Endodermal cell (in vitro differentiated cells): Measurements from ENCODE around the gene EYS. TPM values are rescaled to one million over a fixed set of nuclear protein-coding genes. Genes with fewer than 3 reads are reported as not detected.

Source experiments
- DNase-seq: peaks from one replicate; pipeline ENCODE4 v3.0.0-alpha.2; 2017
- H3K27ac ChIP-seq: 2 replicates; pipeline ENCODE4 v1.5.1; 2013; ENCODE audit warnings: mild to moderate bottlenecking, low read depth, low read length, moderate library complexity
- H3K27me3 ChIP-seq: 2 replicates; pipeline ENCODE4 v1.6.1; 2013; ENCODE audit warnings: mild to moderate bottlenecking, low read length, moderate library complexity; ENCODE audit not compliant: insufficient read depth, control insufficient read depth, poor library complexity, severe bottlenecking
- H3K36me3 ChIP-seq: 2 replicates; pipeline ENCODE4 v1.7.0; 2013; ENCODE audit warnings: mild to moderate bottlenecking, low read length, moderate library complexity; ENCODE audit not compliant: control insufficient read depth, insufficient read depth
- H3K4me1 ChIP-seq: one replicate; pipeline ENCODE4 v1.7.0; 2013; ENCODE audit warnings: low read length; ENCODE audit not compliant: control insufficient read depth, insufficient read depth
- H3K4me3 ChIP-seq: 2 replicates; pipeline ENCODE4 v1.5.1; 2013; ENCODE audit warnings: mild to moderate bottlenecking, low read length, moderate library complexity
- H3K9ac ChIP-seq: 2 replicates; pipeline ENCODE4 v1.6.1; 2013; ENCODE audit warnings: mild to moderate bottlenecking, low read length, moderate library complexity; ENCODE audit not compliant: poor library complexity, severe bottlenecking; ENCODE audit errors: extremely low read depth
- H3K9me3 ChIP-seq: 2 replicates; pipeline ENCODE4 v1.6.1; 2013; ENCODE audit warnings: mild to moderate bottlenecking, low read length, moderate library complexity; ENCODE audit not compliant: control insufficient read depth
- H3K27ac Mint-ChIP-seq: 2 replicates; pipeline ENCODE4 v1.8.0; 2020; ENCODE audit warnings: mixed read lengths
- H3K27me3 Mint-ChIP-seq: 2 replicates; pipeline ENCODE4 v1.8.0; 2021; ENCODE audit warnings: mild to moderate bottlenecking, mixed read lengths; ENCODE audit not compliant: insufficient read depth
- H3K36me3 Mint-ChIP-seq: 2 replicates; pipeline ENCODE4 v1.8.0; 2020; ENCODE audit warnings: low read depth, mixed read lengths
- H3K4me1 Mint-ChIP-seq: 2 replicates; pipeline ENCODE4 v1.8.0; 2020; ENCODE audit warnings: mixed read lengths
- H3K4me3 Mint-ChIP-seq: 2 replicates; pipeline ENCODE4 v1.8.0; 2020; ENCODE audit warnings: mild to moderate bottlenecking, moderate library complexity, mixed read lengths
- H3K9me3 Mint-ChIP-seq: 2 replicates; pipeline ENCODE4 v1.8.0; 2020; ENCODE audit warnings: mild to moderate bottlenecking, mixed read lengths
- WGBS, 2 experiments: methylation state at CpG; one replicate each; pipeline versions ENCODE4 v1.1.5 to v1.1.7; 2013; ENCODE audit warnings: missing lambda C conversion rate in 2 of 2, mixed read lengths in 1 of 2; ENCODE audit not compliant: insufficient coverage in 1 of 2, insufficient read length in 1 of 2; 5-methylcytosine and 5-hydroxymethylcytosine counted together
- total RNA-seq, 2 donors: library from RNA; stranded (reverse); fragmentation: NEBNext Ultra II Directional in 1 of 2; extraction: Animal tissue kit (Norgen Biotek cat#: 25700) in 1 of 2; gene quantifications; 2 replicates in 1 of 2; 3 replicates in 1 of 2; pipeline ENCODE4 v1.2.1, GENCODE V29; 2021
- TF ChIP-seq, protein P1 (sequence below): fragments of 200-600 bp; sonication (generic); conservative IDR thresholded peaks from 2 replicates; pipeline ENCODE4 v1.5.0; 2021; ENCODE audit warnings: antibody characterized with exemption, mild to moderate bottlenecking

Gene EYS
- total RNA-seq, 2 donors from 2014 or later = 0.31 to 0.70 TPM

DNA sequence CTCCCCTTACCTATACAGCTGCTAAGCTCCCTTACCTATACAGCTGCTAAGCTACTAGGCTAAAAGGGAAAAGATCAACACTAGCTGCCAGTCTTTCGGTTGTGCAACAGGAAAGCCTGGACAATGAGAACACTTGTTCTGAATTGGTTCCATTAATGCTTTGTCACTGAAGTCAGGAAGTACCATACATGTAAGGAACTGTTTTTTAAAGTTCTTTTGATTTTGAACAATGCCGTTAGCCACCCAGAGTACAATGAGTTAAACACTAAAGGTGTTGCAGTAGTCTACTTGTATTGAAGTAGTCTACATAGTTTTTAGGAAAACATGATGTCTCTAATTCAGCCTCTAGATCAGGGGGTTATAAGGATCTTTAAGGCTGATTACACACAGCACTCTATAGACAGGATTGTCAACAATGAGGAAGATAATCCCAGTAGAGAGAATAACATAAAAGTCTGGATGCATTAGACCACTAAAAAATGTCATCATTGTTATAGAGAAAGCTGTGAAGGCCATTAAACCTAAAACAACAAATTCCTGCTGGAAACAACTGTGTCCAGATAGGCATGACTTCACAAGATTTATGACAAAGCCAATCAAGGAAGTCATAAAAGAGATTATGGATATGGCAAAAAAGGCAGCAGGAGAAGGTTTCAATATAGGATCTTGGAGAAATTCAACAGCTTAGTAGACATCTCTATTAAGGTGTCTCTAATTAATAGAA lies 1765.1 kb downstream of the EYS start:
- Mint-ChIP-seq H3K36me3 (no peaks in the 10 kb centered on the region), H3K27me3 (no peaks in the 10 kb centered on the region), H3K4me3 (no peak overlapping the region), H3K9me3 (no peaks in the 10 kb centered on the region), H3K4me1 (peaks cover 2% of the 10 kb centered on the region), H3K27ac (no peak overlapping the region)
- 92 to 94% methylated on average over 2 of the region's 2 CpGs for WGBS, 2 experiments
- Histone ChIP-seq H3K27ac (no peak overlapping the region), H3K9ac (no peak overlapping the region), H3K4me1 (no peaks in the 10 kb centered on the region), H3K9me3 (no peaks in the 10 kb centered on the region), H3K27me3 (no peaks in the 10 kb centered on the region), H3K36me3 (no peaks in the 10 kb centered on the region), H3K4me3 (no peak overlapping the region)
- DNase-seq = no peak
- TF ChIP-seq, protein P1, sequence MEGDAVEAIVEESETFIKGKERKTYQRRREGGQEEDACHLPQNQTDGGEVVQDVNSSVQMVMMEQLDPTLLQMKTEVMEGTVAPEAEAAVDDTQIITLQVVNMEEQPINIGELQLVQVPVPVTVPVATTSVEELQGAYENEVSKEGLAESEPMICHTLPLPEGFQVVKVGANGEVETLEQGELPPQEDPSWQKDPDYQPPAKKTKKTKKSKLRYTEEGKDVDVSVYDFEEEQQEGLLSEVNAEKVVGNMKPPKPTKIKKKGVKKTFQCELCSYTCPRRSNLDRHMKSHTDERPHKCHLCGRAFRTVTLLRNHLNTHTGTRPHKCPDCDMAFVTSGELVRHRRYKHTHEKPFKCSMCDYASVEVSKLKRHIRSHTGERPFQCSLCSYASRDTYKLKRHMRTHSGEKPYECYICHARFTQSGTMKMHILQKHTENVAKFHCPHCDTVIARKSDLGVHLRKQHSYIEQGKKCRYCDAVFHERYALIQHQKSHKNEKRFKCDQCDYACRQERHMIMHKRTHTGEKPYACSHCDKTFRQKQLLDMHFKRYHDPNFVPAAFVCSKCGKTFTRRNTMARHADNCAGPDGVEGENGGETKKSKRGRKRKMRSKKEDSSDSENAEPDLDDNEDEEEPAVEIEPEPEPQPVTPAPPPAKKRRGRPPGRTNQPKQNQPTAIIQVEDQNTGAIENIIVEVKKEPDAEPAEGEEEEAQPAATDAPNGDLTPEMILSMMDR = no peak

DNA sequence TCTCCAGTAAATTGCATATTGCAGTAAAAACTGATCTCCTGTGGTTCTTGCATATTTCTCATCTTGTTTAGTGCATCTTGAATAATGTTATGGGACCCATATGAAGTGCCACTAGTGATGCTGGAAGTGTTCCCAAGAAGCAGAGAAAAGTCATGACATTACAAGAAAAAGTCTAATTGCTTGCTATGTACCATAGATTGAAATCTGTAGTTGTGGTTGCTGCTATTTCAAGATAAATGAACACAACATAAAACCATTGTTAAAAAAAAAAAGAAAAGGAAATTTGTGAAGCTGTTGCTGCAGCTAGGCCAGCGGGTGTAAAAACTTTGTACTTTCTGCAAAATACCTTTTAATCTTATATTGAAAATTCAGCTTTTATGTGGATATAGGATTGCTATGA lies 1767.0 kb downstream of the EYS start:
- peaks cover 2% of the 10 kb centered on the region for H3K4me1 Mint-ChIP-seq
- H3K9me3 Mint-ChIP-seq = no peaks in the 10 kb centered on the region
- H3K4me1 ChIP-seq = no peaks in the 10 kb centered on the region
- no CpG with 5 or more reads among the region's 1 CpG for WGBS, 2 experiments
- no peaks in the 10 kb centered on the region for H3K27me3 Mint-ChIP-seq
- H3K27ac ChIP-seq = no peak overlapping the region
- no peak overlapping the region for H3K4me3 ChIP-seq
- H3K9me3 ChIP-seq = no peaks in the 10 kb centered on the region
- H3K4me3 Mint-ChIP-seq = no peak overlapping the region
- H3K36me3 Mint-ChIP-seq = no peaks in the 10 kb centered on the region
- no peaks in the 10 kb centered on the region for H3K36me3 ChIP-seq
- TF ChIP-seq, protein P1 = no peak
- no peak overlapping the region for H3K9ac ChIP-seq
- DNase-seq = no peak
- H3K27me3 ChIP-seq = no peaks in the 10 kb centered on the region
- H3K27ac Mint-ChIP-seq = no peak overlapping the region

DNA sequence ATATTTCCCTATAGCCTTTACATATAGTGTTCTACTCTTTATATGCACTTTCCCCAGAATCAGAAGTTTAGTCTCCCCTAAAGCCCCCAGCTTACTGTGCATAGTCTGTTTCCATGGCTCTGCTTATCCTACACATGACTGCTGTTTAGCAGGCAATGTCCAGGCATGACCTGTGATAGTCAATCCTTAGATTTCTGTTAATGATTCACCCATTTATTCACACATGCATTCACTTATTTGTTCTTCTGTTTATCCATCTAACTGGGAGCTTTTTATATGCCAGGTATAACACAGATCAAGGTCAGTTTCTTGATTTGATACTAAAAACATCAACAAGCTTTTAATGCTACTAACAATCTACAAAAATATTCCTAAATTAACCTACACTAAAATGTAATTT lies 1770.6 kb downstream of the EYS start:
- H3K27ac ChIP-seq = no peak overlapping the region
- Mint-ChIP-seq H3K4me1 (no peaks in the 10 kb centered on the region), H3K27ac (no peak overlapping the region), H3K4me3 (no peak overlapping the region), H3K9me3 (no peaks in the 10 kb centered on the region), H3K27me3 (no peaks in the 10 kb centered on the region), H3K36me3 (no peaks in the 10 kb centered on the region)
- TF ChIP-seq, protein P1 = no peak
- H3K36me3 ChIP-seq = no peaks in the 10 kb centered on the region
- no peaks in the 10 kb centered on the region for H3K27me3 ChIP-seq
- no peak for DNase-seq
- H3K4me3 ChIP-seq = no peak overlapping the region
- H3K4me1 ChIP-seq = no peaks in the 10 kb centered on the region
- no peaks in the 10 kb centered on the region for H3K9me3 ChIP-seq
- H3K9ac ChIP-seq = no peak overlapping the region
